ENCODE results near the gene WHRN. TPM values are rescaled to one million over a fixed set of nuclear protein-coding genes. Genes with fewer than 3 reads are reported as not detected.

WHRN gene
- total RNA-seq, 2 donors from 2014 or later = 3.3 to 3.6 TPM

DNA sequence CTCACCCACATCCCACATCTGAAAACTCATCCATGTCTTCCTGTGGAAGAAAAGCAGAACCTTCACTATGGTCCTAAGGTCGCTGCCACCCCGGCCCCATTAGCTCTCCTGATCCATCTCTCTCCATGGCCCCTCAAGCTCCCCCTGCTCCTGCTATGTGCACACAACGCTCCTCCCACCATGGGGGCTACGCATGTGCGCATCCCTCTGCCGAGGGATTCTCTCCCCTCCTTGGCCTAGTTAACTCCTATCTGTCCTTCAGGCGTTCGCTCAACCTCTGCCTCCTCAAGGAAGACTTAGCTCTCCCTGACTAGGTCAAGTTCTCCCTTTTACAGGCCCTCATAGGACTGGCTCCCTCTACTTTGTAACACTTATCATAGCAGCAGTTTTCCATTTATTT is 127.3 kb downstream of the WHRN start:
- no peak for DNase-seq
- no peaks in the 10 kb centered on the region for H3K27me3 ChIP-seq
- TF ChIP-seq, protein P1, sequence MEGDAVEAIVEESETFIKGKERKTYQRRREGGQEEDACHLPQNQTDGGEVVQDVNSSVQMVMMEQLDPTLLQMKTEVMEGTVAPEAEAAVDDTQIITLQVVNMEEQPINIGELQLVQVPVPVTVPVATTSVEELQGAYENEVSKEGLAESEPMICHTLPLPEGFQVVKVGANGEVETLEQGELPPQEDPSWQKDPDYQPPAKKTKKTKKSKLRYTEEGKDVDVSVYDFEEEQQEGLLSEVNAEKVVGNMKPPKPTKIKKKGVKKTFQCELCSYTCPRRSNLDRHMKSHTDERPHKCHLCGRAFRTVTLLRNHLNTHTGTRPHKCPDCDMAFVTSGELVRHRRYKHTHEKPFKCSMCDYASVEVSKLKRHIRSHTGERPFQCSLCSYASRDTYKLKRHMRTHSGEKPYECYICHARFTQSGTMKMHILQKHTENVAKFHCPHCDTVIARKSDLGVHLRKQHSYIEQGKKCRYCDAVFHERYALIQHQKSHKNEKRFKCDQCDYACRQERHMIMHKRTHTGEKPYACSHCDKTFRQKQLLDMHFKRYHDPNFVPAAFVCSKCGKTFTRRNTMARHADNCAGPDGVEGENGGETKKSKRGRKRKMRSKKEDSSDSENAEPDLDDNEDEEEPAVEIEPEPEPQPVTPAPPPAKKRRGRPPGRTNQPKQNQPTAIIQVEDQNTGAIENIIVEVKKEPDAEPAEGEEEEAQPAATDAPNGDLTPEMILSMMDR (IDR thresholded peaks at IDR 0.05) = no peak
- no peaks in the 10 kb centered on the region for H3K4me1 ChIP-seq
- intact Hi-C loops (cut with DNase I) = no loop called here
- no peak overlapping the region for H3K4me3 ChIP-seq
- no peak overlapping the region for H3K9ac ChIP-seq (ENCODE audit: low read depth in 2 of 2, low read length in 2 of 2)
- no peak overlapping the region for H3K27ac ChIP-seq
- H3K36me3 ChIP-seq = peaks cover 10% of the 10 kb centered on the region
- no peaks in the 10 kb centered on the region for H3K9me3 ChIP-seq

DNA sequence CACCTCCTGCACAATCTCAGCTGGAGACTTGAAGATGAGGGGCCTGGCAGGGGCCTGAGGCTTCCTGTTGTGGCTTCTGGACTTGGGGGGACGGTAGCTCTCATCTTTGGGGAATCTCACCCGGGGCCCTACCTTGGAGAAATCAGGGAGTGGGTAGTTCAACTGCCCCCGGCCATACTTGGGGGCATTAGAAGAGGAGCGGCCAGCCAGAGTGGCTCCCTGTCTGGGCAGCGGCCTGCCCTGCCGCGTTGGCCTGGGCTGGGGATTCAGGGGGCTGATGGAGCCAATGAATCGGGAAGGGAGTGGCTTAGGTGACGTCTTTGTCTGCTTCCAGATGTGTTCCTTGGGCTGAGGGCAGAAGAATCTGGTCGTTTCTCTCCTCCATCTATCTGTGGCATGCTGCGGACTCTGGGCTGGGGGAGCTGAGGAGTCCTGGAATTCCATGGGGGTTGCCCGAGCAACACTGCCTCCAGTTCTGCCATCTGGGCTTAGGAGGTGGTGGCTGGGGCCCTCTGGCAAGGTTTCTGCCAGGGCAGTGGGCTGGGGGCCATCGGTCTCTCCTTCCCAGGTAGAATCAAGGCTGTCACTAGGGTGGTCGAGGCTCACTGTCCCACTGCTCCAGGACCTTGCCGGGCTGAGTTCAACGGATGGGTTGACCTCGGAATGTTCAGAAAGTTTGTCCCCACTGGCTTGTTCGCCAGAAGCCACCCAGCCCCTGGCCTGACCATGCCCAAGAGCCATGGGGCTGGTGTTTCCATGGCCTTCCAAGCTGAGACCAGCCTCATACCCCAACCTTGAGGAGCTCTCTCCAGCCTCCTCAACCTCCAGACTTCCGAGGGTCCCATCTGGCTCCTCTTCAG is 128.5 kb downstream of the WHRN start:
- intact Hi-C loops (cut with DNase I) = no loop called here
- no peak for DNase-seq
- H3K9ac ChIP-seq (ENCODE audit: low read depth in 2 of 2, low read length in 2 of 2) = no peak overlapping the region
- no peaks in the 10 kb centered on the region for H3K4me1 ChIP-seq
- no peaks in the 10 kb centered on the region for H3K9me3 ChIP-seq
- H3K36me3 ChIP-seq = peaks cover 10% of the 10 kb centered on the region
- H3K4me3 ChIP-seq = no peak overlapping the region
- no peak overlapping the region for H3K27ac ChIP-seq
- no peaks in the 10 kb centered on the region for H3K27me3 ChIP-seq
- TF ChIP-seq, protein P1 (IDR thresholded peaks at IDR 0.05) = no peak

DNA sequence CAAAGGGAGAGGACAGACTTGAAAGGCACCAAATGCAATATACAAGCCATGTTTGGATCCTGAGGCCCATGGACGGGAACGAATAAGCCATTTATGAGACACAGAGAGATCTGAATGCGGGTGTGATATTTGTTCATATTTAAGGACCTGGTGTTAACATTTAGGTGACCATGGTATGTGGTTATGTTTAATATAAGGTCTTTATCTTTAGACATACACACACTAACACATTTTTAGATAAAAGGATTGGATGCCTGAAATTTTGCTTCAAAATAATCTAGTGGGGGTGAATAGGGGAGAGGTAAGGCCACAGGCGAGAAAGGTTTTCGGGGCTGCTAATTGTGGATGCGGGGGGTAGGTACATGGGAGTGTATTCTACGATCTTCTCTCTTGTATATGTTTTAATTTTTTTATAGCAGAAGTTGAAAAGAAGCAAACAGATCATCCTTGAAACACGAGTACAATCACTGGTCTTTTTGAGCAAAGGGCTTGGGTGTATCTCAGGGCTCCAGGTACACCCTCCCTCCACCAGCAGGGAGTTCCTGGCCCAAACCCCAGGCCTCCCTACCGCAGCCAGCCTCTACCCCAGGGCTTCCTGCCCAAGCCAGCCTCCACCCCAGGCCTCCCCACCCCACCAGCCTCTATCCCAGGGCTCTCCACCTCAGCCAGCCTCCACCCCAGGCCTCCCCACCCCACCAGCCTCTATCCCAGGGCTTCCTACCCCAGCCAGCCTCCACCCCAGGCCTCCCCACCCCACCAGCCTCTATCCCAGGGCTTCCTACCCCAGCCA is 129.7 kb downstream of the WHRN start:
- TF ChIP-seq, protein P1 (IDR thresholded peaks at IDR 0.05) = no peak
- Histone ChIP-seq H3K36me3 (peaks cover 10% of the 10 kb centered on the region), H3K27me3 (no peaks in the 10 kb centered on the region), H3K4me1 (no peaks in the 10 kb centered on the region), H3K4me3 (no peak overlapping the region), H3K9me3 (no peaks in the 10 kb centered on the region), H3K9ac (ENCODE audit: low read depth in 2 of 2, low read length in 2 of 2) (no peak overlapping the region), H3K27ac (no peak overlapping the region)
- intact Hi-C loops (cut with DNase I) = no loop called here
- DNase-seq = no peak

DNA sequence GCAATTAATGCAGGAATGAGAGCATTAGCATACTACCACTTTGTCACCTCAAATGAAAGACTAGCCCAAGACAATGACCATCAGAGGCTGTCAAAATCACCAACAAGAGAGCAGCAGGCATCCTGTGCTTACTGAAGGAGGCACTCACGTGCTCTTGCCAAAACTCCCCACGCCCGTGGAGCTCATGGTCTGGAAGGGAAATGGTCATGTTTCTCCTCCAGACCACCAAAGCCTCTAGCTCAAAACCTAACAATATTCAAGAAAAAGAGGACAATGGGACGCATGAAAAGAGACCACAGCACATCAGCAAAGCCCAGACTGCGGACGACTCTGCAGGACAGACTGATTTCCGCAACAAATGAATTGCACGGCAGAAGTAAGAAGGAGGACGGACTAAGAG is 130.3 kb downstream of the WHRN start:
- H3K27me3 ChIP-seq = no peaks in the 10 kb centered on the region
- no peaks in the 10 kb centered on the region for H3K4me1 ChIP-seq
- H3K4me3 ChIP-seq = no peak overlapping the region
- H3K27ac ChIP-seq = peak overlapping the region; percentile 20
- DNase-seq = no peak
- TF ChIP-seq, protein P1 (IDR thresholded peaks at IDR 0.05) = no peak
- no peaks in the 10 kb centered on the region for H3K9me3 ChIP-seq
- no peak overlapping the region for H3K9ac ChIP-seq (ENCODE audit: low read depth in 2 of 2, low read length in 2 of 2)
- intact Hi-C loops (cut with DNase I) = no loop called here
- peaks cover 10% of the 10 kb centered on the region for H3K36me3 ChIP-seq

DNA sequence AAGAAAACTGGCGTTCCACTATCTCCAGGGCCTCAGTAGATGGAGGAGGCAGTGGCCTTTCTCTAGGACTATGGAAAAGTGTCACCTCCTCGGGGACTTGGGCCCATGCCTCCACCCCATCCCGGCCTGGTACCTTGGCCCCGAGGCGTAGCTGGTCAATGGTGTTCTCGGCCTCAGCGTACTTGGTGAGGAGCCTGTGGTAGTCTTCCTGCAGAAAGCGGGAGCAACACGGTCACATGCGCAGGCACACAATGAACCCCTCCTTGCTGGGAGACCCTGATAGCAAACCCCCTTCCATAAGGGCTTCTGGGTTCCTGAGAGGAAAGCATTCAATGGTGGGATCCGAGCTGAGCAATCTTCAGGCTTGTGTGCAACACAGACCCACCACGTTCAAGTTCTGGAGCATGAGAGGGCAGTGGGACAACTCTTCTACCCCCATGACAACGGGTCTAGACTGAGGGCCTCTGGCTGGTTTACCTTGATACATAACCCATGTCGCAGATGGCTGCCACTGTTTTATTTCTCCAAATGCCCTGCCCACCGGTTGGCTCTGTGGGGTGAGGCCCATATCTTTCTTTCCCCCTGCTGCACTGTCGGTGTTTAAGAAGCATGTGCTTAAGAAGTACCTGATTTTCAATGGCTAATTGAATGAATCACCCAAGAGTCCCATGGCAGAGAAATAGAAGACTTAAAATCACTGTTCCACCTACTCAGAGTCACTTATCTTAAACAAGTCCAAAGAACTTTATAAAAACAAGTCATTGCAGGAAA is 131.1 kb downstream of the WHRN start:
- Histone ChIP-seq H3K36me3 (peaks cover 7% of the 10 kb centered on the region), H3K4me3 (no peak overlapping the region), H3K27me3 (no peaks in the 10 kb centered on the region), H3K4me1 (no peaks in the 10 kb centered on the region), H3K9ac (ENCODE audit: low read depth in 2 of 2, low read length in 2 of 2) (no peak overlapping the region), H3K9me3 (no peaks in the 10 kb centered on the region), H3K27ac (peak overlapping the region; percentile 65)
- intact Hi-C loops (cut with DNase I) = no loop called here
- no peak for DNase-seq
- TF ChIP-seq, protein P1 (IDR thresholded peaks at IDR 0.05) = no peak

Measured in colonic mucosa (tissue), 4 donors.